Forelimb muscle (tissue), 1 donor: ENCODE data around the gene CDH19. TPM values are rescaled to one million over a fixed set of nuclear protein-coding genes. Genes with fewer than 3 reads are reported as not detected.
"Not testable (repeated sequence)": the region's sequence is repeated elsewhere in the genome, so short reads cannot be mapped to it uniquely, and the experiment has no call there.

Experiments
- DNase-seq: peaks from one replicate; pipeline ENCODE4 v3.0.0-alpha.2; 2013; ENCODE audit warnings: low read depth
- polyA plus RNA-seq: library from polyadenylated mRNA; unstranded; fragments of 120-200 nt; gene quantifications from one replicate; pipeline ENCODE4 v1.2.1, GENCODE V29; 2013; ENCODE audit not compliant: insufficient read length

Gene CDH19
- polyA plus RNA-seq, 1 donor: 1.3 TPM

DNA sequence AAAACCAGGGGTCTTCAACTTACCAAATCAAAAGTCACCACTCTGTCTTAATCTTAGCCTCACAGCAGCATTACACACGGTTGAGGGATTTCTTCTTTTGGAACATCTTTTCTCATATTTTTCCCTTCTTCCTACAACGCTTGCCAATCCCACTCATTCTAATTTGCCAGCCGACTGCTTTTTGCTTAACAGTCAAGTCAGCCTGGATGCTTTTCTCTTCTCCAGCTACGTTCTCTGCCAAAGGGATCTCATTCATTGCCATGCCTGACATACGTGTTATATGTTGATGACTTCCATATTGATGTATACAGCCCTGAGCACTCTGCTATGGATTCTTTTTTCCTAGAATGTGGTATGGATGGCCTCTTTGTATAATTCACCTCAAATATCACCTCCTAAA is 37.3 kb downstream of the CDH19 start:
- no peak for DNase-seq

DNA sequence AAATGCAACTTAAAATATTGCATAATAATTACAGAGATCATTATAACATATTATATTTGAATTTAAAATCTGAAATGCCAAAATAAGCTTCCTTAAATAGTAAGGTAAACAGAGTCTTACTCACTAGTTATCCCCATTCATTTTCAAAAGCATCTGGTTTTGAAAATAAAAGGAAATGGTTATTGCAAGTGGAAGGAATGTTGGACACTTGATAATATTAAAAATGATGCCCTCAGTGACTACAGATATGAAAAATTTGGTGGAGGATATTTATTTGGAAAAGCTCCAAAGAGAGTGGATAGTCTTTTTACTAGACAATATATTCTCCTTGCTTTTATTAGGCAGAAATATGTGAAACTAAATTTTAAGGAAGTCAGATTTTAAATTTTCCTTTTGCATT is 39.7 kb downstream of the CDH19 start:
- DNase-seq: no peak

DNA sequence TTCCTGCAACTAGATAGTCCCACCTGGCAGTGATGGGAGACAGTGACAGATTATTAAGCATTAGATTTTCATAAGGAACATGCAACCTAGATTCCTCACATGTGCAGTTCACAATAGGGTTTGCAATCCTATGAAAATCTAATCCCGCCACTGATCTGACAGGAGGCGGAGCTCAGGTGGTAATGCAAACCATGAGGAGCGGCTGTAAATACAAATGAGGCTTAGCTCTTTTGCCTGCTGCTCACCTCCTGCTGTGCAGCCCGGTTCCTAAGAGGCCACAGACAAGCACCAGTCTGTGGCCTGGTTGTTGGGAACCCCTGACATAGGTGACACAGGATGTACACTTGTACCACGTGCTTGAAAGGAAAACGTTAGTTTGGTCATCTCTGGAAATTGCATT is 41.6 kb downstream of the CDH19 start:
- DNase-seq: no peak

DNA sequence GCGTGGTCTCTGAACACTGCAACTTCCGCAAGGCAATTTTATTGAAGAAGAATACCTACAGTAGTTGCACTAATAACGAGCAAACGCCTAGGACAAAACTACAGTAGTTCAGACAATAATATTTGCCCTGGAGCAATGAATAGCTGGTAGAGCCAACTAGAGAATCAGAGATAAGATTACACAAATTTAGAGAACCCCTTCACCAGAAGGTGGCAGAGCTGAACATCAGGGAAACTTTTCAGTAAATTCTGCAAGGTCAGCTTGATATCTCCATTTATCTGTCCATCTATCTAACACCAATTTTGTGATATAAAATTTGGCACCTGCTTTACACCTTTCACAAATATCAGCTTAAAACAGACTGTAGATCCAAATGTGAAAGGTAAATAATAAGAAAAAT is 43.8 kb downstream of the CDH19 start:
- DNase-seq: no peak

DNA sequence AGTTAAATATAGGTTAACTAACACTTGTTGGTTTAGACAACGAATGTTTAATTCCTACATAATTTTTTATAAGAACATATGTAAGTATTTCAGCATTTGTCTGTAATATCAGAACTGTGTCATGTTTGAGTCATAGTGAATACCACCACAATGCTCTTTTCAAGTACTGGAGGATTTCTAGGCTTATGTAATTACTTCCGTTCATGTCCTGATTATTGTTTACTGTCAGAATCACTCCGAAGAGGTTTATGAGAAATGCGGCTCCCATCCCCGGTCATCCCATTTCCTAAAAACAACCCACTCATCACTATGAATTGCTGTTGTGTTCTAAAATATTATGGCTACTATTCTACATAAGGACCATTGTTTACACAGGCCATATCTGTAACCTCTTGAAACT is 45.1 kb downstream of the CDH19 start:
- DNase-seq: no peak

DNA sequence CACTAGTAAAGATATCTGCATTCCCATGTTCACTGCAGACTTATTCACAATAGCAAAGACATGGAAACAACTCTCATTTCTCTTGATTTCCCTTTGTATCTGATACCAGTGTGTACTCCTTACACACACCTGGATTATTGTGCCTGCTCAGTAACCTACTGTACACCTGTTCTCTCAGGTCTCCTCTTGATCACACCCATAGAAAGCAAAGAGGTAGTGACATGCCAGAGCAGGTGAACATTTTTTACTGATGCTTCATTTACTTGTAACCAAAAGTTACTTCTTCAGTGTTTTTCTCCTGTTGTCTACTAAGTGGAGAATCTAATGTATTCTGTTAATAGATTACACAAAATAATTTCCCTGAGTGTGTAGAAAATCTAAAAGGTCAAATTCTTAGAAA is 46.8 kb downstream of the CDH19 start:
- no peak for DNase-seq

DNA sequence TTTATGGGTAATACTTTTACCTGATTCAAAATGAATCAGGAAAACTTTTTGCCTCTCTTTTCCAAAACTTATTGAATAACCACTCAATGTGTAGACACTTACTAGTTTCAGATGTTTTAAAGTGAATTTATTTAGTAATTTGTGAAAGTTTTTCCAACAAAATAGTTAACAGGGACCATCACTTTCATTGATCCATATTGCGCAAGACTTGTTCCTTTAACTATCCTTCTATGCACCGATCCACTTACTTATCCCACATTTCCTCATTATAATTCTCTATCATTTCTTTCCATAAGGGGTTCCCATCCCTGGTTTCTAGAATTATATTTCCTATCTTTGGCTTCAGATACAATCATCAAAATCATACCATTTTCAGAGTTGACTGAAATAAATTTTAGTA is 48.3 kb downstream of the CDH19 start:
- no peak for DNase-seq

DNA sequence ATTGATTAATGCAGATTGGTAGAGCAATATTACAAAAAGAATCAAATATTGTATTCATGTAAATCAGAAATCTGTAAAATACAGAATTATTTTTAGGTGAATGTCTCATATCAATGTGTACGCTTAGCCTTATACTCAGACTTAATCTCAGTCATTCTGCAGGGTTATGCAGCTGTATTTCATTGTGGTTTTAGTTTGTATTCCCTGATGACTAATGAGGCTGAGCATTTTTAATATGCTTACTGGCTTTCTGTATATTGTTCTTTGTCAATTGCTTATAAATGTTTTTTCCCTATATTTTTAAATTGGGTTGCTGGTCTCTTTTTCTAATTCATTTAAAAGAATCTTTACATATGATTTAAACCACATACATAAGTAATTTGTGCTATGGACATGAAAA is 50.1 kb downstream of the CDH19 start:
- DNase-seq: no peak

DNA sequence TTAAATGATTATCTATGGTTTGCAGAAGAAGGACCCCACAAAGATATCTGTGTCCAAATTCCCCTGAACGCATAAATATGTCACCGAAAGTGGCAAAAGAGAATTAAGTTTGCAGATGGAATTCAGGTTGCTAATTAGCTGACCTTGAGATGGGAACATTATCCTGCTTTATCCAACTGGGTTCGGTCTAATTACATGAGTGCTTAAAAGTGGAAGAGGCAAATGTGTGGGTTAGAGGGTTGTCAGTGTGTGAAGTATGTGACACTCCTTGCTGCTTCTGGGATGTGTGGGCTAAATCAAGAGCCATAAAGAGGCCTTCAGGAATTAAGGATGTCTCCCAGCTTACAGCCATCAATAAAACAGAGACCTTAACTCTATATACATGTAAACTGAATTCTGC is 53.5 kb downstream of the CDH19 start:
- DNase-seq: no peak

DNA sequence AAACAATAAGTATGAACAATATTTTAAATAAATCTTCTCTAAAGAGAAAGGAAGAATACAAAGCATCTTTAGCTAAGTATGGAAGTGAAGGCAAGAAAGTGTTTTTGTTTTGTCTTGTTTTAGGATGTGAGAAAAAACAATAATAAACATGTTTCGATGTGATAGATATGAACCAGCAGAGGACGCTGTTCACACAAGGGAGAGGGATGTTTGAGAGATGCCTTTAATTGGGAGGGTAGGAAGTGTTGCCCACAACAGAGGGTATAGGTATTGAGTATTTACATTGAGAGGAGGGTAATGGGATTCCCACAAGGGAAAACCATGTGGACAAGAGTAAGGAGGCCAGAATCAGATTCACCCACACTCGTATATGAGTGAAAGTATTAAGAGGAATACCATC is 55.1 kb downstream of the CDH19 start:
- no peak for DNase-seq

DNA sequence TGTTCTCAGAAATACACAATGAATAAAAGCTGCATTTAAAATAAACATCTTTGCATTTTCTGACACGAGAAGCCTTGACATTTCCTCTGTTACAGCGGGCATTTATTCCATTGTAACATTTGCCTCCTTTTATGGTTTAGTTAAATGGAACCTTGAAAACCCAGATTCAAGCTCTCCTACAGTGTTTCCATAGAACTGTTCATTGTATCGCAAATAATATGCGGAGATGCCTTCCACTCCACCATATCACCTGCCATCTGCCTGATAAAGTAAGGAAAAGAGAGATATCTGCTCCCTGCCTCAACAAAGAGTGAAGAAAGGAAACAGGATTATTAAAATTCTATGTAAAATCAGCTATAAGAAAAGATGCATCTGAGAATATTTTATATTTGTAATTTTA is 69.8 kb downstream of the CDH19 start:
- no peak for DNase-seq

DNA sequence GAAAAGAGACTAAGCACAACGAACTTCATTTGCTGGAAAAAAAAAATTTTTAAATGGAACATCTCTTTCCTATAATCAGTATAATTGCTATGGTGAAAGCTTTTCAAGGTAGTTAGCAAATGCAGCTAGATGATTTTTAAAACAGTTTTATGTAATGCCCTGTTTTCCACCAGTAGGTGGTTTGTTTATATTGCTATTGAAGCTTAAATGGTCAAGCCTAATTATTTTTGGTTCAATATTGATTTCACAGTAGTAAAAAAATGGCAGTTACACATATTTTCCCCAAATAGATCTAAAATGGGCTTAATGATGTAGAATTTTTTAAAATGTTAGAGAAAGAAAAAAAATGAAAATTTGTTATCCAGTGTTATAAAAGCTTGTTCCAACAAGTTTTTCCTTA is 70.2 kb downstream of the CDH19 start:
- DNase-seq: no peak

DNA sequence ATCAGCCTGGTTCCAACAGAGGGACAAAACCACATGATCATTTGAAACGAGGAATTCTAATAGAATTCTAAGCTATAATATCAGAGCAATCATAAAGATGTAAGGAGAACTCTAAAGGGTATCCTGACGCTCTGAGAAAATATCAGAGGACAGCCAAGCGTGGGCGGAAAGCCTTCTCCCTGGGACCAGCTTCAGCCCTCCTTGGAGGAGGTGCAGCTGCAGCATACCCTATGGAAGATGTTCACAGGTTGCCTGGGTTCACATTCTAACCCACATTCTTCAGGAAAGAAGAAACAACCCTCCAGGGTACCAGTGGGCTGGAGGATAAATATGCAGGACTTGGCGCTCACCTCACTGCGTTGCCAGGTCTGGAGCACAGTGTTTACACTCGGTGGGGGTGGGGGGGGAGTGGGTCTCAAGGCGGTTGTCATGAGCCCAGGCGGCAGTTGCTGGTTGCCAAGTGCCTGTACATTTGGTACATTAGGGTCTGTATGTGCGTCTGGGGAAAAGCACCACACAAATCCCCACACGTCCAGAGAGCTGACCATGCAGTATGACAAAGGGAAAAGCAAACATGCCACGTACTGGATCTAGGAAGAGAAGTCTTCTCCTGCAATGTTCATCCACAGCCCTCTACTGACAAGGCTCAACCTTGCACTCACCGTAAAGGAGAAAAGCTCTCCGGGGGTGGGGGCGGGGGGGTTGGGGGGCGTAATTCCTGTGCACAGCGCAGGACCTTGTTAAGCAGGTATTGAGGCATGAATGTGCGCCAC is 80.5 kb downstream of the CDH19 start:
- DNase-seq: no peak

DNA sequence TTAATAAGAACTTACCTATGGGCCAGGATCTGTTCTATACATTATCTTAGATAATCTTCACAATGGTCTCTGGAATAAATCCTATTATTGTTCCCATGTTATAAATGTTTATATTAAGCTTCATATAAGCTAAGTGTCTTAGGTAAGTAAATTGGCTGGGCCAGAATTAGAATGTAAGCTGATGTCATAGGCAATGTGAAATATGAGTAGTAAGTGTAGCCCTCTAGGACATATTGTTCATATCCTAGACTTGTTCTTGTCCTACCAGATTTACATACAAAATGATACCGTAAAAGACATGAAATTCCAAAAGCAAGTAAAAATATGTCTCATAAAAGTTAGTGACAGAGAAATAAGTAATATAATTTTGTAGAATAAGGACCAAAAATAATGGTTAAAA is 89.9 kb downstream of the CDH19 start:
- DNase-seq: no peak

DNA sequence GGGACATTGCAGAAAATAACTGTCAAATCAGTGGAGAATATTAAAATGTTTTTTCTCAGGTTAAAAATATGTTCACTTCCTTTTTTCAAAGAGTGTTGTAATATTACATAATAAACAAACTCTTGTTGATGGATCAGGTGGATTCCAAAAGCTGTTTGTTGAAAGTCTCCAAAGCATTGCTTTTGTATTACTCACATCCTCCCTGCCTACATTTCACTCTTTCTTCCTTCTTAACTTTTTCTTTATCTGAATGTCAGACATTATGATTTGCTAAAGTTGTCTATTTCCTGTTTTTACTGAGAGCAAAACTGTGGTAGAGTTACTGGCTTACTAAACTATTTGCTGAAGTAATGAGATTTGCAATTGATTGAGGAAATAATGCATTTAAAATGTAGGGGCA is 92.1 kb downstream of the CDH19 start:
- DNase-seq: no peak

DNA sequence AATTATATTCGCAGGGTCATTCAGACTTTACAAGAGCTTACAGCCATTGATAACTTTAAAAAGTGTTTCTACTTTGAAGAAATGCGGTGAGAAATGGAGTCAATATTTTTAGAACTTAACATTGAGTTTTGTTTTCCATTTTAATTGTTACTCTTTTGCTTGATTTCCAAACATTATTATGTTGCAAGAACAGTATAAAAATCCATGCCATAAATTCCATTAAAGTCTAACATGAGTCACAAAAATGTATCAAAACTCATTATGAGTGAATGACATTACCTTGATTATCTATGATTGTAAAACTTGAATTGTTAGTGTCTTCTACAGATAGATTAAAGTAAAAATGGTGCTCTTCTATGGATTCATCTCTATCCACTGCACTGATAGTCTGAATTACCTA is 92.6 kb downstream of the CDH19 start:
- DNase-seq: no peak

DNA sequence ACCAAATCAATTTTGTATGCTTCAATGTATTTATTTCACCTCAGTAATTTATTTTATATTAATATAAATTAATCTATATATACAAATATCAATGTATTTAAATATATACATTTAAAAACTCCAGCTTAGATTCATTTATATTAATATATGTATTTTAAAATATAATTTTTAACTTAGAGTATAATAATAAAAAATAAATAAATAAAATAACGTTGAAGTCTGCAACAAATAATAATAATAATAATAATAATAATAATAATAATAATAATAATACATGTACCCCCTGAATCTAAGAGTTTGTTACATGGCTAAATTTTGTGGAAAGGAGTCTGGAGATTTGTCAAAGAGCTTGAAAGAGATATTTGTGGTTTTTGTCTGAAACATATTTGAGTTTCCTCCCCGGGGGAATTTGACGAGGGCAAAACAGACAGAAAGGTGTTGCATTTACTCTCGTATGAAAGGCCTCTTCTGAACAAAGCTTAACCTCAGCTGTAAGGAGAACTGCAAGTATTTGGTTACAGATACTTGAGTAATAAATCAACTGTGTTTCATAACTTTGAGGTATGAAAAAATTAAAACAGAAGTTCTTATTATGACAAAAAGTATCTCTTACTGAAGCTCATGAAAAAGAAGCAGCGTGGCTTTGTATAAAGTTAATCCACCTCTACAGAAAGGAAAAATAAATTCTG is 93.4 kb downstream of the CDH19 start:
- no peak for DNase-seq

DNA sequence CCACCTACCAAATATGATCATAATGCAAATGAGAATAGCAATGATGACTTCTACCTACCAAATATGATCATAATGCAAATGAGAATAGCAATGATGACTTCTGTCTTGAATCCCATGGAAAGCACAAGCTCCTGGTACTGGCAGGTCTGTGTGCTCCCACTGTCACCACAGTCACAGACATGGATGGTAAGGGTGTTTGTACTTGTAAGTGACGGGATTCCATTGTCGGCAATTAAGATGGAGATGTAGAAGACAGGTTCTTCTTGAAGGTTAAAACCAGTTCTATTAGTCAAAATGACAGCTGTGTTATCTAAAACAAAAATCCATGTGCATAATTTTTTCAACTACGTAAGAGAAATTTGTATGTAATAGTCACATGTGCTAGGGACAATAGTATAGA is 95.0 kb downstream of the CDH19 start:
- no peak for DNase-seq

DNA sequence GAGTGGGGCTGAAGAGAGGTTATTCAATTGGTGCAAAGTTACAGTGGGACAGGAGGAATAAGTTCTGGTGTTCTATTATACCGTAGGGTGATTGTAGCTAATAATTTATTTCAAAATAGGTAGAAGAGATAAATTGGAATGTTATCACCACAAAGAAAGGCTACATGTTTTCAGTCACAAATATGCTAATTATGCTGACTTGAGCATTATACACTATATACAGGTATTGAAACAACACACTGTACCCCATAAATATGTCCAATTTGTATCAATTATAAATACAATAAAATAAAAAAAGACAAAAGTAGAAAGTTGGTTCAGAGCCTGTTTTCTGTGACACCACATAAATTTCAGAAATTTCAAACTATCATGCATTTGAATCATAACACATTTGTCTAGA is 97.7 kb downstream of the CDH19 start:
- no peak for DNase-seq

DNA sequence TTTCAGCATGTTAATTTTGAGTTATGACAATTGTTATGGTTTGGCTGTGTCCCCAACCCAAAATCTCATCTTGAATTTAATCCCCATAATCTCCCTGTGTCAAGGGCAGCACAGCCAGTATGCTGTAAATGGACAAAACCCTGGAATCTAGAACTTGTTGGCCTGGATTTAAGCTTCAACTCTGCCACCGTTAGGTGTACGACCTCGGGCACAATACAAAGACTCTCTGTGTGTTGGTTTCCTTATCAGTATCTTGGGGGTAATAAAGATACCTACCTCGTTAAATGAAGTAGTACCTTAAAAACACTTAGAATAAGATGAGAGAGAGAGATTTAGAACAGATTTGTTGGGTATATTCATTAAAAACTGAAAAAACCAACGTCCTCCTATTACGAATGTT is 106.5 kb downstream of the CDH19 start:
- no peak for DNase-seq

DNA sequence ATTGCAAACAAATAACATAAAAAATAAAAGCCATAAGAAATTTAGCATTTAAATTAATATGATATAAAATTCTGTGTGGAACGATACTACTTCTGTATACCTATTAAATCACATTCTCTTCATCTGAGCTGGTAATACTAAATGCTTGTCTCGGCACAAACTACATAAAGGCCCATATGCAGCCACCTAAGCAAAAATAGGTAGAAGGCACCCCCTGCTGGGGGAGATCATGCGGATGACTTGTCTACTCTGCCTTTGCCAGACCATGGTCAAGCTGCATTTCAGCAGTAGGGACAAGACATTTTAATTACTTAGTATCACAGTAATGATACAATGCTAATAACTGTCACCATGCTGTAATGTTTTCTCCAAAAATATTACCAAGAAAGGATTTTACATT is 108.0 kb downstream of the CDH19 start:
- no peak for DNase-seq

DNA sequence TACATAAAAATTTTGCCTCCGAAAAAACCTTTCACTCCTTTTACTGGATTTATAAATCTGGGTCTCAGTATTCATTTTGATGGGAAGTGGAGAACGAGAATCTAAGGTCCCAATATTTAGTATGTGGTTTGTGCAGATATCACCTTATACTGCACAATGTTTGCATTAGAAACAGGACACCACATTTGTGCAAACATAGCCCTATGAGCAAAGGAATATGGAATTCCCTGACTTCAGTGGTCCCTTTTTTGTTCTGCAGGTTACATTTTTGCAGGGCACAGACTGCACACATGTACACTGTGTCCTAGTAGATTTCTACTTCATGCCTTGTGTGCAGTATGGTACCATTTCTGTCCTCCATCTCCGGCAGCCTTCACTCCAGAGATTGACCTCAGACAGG is 130.0 kb downstream of the CDH19 start:
- no peak for DNase-seq

DNA sequence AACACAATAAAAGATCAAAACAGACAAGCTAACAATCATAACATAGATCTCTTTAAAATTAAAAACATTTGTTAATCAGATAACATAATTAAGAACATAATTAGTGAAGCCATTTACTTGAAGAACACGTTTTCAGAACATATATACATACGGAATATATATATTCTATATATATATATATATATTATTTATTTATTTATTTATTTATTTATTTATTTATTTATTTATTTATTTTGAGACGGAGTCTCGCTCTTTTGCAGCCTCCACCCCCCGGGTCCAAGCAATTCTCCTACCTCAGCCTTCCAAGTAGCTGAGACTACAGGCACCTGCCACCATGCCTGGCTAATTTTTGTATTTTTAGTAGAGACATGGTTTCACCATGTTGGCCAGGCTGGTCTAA is 137.7 kb downstream of the CDH19 start:
- DNase-seq: not testable (repeated sequence)

DNA sequence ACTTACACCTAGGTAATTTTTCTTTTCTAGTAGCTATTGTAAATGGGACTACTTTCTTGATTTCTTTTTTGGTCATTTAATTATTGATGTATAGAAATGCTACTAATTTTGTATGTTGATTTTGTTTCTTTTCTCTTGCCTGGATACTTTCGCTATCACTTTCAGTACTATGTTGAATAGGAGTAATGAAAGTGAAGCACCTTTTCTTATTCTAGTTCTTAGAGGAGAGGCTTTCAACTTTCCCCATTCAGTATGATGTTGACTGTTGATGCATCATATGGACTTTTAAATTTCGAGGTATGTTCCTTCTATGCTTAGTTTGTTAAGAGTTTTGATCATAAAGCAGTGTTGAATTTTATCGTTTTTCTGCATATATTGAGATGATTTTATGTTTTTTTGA is 142.5 kb downstream of the CDH19 start:
- DNase-seq: no peak
